Measurements from ENCODE around the gene ITM2B.

The ITM2B gene

GRCh38 chr13:48234566-48235340 lies 1.7 kb downstream of the ITM2B start (continued):
- TF ChIP-seq ZSCAN16 (tag by site-specific recombination; IDR thresholded peaks at IDR 0.05) (no peak), PRDM1 (tag by site-specific recombination; IDR thresholded peaks at IDR 0.05) (peak; percentile 70), ZBTB49 (tag by site-specific recombination; IDR thresholded peaks at IDR 0.05; ENCODE audit: low read depth) (no peak), ZNF184 (tag by site-specific recombination; IDR thresholded peaks at IDR 0.05) (no peak), ZNF660 (tag by site-specific recombination; IDR thresholded peaks at IDR 0.05) (0 out of 2 replicates have a peak, but pooled peaks have one; percentile 23)
- TF ChIP-seq, protein P1, sequence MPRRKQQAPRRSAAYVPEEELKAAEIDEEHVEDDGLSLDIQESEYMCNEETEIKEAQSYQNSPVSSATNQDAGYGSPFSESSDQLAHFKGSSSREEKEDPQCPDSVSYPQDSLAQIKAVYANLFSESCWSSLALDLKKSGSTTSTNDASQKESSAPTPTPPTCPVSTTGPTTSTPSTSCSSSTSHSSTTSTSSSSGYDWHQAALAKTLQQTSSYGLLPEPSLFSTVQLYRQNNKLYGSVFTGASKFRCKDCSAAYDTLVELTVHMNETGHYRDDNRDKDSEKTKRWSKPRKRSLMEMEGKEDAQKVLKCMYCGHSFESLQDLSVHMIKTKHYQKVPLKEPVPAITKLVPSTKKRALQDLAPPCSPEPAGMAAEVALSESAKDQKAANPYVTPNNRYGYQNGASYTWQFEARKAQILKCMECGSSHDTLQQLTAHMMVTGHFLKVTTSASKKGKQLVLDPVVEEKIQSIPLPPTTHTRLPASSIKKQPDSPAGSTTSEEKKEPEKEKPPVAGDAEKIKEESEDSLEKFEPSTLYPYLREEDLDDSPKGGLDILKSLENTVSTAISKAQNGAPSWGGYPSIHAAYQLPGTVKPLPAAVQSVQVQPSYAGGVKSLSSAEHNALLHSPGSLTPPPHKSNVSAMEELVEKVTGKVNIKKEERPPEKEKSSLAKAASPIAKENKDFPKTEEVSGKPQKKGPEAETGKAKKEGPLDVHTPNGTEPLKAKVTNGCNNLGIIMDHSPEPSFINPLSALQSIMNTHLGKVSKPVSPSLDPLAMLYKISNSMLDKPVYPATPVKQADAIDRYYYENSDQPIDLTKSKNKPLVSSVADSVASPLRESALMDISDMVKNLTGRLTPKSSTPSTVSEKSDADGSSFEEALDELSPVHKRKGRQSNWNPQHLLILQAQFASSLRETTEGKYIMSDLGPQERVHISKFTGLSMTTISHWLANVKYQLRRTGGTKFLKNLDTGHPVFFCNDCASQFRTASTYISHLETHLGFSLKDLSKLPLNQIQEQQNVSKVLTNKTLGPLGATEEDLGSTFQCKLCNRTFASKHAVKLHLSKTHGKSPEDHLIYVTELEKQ (tag by site-specific recombination; IDR thresholded peaks at IDR 0.05; ENCODE audit: borderline replicate concordance), result no peak

GRCh38 chr13:48235341-48236135 lies 2.5 kb downstream of the ITM2B start:
- POLR2A ChIA-PET, result interaction anchor here (0.9 to 1.6 kb wide), 3 partner anchors 9 to 69 kb away, joined by 3 read pairs; no protein-coding TSS in a partner anchor
- TF ChIP-seq ZFHX2 (tag by site-specific recombination; conservative IDR thresholded peaks at IDR 0.05) (no peak), KLF9 (tag by site-specific recombination; IDR thresholded peaks at IDR 0.05; ENCODE audit: low read depth) (no peak), ZFP37 (tag by site-specific recombination; IDR thresholded peaks at IDR 0.05) (no peak), ZNF324 (tag by site-specific recombination; IDR thresholded peaks at IDR 0.05) (no peak), SP2 (tag by site-specific recombination; IDR thresholded peaks at IDR 0.05) (no peak), SP7 (tag by site-specific recombination; IDR thresholded peaks at IDR 0.05) (peak; percentile 61), ZFP3 (tag by site-specific recombination; IDR thresholded peaks at IDR 0.05; ENCODE audit: low read depth) (no peak), ZNF146 (tag by site-specific recombination; IDR thresholded peaks at IDR 0.05) (no peak), TCF7L2 (IDR thresholded peaks at IDR 0.05; ENCODE audit: borderline replicate concordance, low read depth, low read length) (0 out of 2 replicates have a peak, but pooled peaks have one; percentile 17), ZNF670 (tag by site-specific recombination; IDR thresholded peaks at IDR 0.05; ENCODE audit: low read depth) (no peak), ZNF362 (tag by site-specific recombination; IDR thresholded peaks at IDR 0.05) (peak; percentile 11; the same call in 1 of the 2 replicates), ZNF398 (tag by site-specific recombination; IDR thresholded peaks at IDR 0.05) (no peak), ZNF621 (tag by site-specific recombination; IDR thresholded peaks at IDR 0.05) (no peak), KLF7 (tag by site-specific recombination; IDR thresholded peaks at IDR 0.05; ENCODE audit: borderline replicate concordance) (no peak), ZBTB20 (tag by site-specific recombination; IDR thresholded peaks at IDR 0.05) (no peak; the same call in 1 of the 2 replicates), ZNF175 (tag by site-specific recombination; IDR thresholded peaks at IDR 0.05) (no peak), ZBTB21 (tag by site-specific recombination; IDR thresholded peaks at IDR 0.05) (no peak)
- TF ChIP-seq, protein P2, sequence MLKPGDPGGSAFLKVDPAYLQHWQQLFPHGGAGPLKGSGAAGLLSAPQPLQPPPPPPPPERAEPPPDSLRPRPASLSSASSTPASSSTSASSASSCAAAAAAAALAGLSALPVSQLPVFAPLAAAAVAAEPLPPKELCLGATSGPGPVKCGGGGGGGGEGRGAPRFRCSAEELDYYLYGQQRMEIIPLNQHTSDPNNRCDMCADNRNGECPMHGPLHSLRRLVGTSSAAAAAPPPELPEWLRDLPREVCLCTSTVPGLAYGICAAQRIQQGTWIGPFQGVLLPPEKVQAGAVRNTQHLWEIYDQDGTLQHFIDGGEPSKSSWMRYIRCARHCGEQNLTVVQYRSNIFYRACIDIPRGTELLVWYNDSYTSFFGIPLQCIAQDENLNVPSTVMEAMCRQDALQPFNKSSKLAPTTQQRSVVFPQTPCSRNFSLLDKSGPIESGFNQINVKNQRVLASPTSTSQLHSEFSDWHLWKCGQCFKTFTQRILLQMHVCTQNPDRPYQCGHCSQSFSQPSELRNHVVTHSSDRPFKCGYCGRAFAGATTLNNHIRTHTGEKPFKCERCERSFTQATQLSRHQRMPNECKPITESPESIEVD (tag by site-specific recombination; IDR thresholded peaks at IDR 0.05), result peak; percentile 90

More at GRCh38 chr13:48235341-48236135, 2.5 kb downstream of the ITM2B start:
- CTCF ChIA-PET, result interaction anchor here (0.6 to 0.8 kb wide), 2 partner anchors 96 to 533 kb away, joined by 3 read pairs; no protein-coding TSS in a partner anchor
- H3K27ac ChIP-seq (ENCODE audit: extremely low read depth, low read depth, low read length), result peak overlapping the region; percentile 53
- peaks cover 0 to 3% of the 10 kb centered on the region in 2 experiments; a peak in 1 of 3 replicates for H3K36me3 ChIP-seq (ENCODE audit: control insufficient read depth in 2 of 2, insufficient read depth in 1 of 2, low read length in 2 of 2)
- no peaks in the 10 kb centered on the region for H3K9me3 ChIP-seq (ENCODE audit: control insufficient read depth, insufficient read depth, low read depth, low read length)
- H3K4me1 ChIP-seq (ENCODE audit: control insufficient read depth, insufficient read depth, low read length), result peaks cover 10% of the 10 kb centered on the region
- H3K4me3 ChIP-seq (ENCODE audit: low read depth, low read length), result peak overlapping the region; percentile 90

Measured in HEK293 (cell line).